ENCODE data around the gene PDE4A.

PDE4A gene

DNA sequence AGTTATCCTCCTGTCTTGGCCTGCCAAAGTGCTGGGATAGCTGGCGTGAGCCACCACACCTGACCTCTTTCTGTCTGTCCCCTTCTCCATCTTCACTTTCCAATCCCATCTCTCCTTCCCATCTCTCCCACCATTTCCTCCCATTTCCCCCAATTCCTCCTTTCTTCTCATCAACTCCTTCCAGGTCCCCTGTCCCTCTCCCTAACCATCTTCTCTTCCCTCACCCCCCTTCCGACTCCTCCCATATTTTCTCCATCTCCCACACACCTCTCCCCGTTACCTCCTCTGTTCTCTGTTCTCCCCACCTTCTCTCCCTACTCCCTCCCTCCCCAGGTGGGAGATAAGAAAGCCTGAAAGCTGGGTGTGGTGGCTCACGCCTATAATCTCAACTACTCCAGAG lies 42.2 kb downstream of the PDE4A start:
- DNase-seq = no peak

DNA sequence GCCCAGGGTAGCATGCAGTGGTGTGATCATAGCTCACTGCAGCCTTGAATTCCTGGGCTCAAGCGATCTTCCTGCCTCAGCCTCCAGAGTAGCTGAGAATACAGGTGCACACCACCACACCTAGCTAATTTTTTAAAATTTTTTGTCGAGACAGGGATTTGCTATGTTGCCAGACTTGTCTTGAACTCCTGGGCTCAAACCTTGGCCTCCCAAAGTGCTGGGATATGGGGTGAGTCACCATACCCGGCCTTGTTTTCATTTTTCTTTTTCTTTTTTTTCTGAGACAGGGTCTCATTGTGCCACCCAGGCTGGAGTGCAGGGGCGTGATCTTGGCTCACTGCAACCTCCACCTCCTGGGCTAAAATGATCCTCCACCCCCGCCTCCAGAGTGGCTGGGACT lies 44.1 kb downstream of the PDE4A start:
- DNase-seq = no peak

DNA sequence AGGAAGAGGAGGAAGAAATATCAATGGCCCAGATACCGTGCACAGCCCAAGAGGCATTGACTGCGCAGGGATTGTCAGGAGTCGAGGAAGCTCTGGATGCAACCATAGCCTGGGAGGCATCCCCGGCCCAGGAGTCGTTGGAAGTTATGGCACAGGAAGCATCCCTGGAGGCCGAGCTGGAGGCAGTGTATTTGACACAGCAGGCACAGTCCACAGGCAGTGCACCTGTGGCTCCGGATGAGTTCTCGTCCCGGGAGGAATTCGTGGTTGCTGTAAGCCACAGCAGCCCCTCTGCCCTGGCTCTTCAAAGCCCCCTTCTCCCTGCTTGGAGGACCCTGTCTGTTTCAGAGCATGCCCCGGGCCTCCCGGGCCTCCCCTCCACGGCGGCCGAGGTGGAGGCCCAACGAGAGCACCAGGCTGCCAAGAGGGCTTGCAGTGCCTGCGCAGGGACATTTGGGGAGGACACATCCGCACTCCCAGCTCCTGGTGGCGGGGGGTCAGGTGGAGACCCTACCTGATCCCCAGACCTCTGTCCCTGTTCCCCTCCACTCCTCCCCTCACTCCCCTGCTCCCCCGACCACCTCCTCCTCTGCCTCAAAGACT lies 46.9 kb downstream of the PDE4A start:
- DNase-seq = no peak

DNA sequence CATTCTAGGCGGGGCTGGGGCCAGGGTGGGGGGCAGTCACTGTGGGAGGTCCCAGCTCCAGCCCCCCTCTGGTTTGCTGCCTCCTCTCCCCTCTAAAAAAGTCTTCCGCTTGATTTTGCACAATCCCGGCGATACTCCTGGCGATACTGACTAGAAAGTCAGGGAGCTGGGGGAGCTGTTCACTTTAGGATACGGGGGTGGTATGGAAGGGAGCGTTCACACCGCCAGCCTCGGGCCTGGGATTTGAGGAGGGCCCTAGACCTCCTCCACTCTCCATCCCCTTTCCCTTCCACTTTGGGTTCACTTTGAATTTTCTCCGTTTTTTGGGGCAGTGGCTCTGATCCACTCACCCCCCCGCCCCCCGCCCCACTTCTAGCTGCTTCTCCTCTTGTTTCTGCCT lies 47.8 kb downstream of the PDE4A start:
- DNase-seq = no peak

DNA sequence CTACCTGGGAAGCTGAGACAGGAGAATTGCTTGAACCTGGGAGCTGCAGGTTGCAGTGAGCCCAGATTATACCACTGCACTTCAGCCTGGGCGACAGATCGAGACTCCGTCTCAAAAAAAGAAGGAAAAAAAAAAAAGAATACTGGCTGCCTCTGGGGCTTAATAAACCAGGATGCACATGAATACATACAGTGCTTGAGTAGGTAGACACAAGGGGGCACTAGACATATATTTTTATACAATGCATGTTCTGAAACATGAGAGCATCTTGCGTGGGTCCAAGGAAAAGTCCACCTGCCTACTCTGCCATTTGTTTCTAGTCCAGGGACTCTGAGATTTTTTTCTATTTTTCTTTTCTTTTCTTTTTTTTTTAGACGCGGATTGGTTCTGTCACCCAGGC lies 51.6 kb downstream of the PDE4A start:
- DNase-seq = peak in 2 of 4 experiments; percentile 43 to 56

DNA sequence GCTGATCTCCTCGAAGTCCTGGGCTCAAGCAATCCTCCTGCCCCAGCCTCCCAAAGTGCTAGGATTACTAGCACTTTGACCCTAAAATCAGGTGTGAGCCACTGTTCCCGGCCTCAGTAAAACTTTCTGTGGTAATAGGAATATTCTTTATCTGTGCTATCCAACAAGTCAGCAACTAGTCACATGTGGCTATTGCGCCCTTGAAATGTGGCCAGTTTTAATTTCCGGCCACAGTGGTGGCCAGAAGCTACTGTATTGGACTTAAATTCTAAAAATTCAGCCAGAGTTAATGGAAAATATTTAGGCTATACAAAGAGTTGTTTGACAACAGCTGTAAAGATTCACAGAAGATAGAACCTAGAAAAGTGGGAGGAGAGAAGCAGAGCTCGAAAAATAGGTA lies 52.9 kb downstream of the PDE4A start:
- no peak for DNase-seq

DNA sequence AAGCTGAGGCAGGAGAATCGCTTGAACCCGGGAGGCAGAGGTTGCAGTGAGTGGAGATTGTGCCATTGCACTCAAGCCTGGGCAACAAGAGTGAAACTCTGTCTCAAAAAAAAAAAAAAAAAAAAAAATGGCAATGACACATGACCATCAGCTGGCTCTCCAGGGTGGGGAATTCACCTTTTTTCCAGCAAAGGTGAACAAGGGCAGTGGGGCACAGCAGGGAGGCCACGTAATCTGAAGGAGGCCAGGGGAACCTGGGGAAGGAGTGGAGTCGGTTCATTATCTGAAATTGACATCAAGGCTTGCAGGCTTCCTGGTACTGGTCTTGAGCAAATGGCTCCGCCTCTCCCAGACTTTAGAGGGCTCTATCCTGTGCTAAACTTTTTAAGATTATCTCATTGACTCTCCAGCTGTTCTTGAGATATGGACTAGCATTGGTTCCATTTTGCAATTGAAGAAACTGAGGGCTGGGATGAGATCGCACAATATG lies 54.7 kb downstream of the PDE4A start:
- DNase-seq = no peak

DNA sequence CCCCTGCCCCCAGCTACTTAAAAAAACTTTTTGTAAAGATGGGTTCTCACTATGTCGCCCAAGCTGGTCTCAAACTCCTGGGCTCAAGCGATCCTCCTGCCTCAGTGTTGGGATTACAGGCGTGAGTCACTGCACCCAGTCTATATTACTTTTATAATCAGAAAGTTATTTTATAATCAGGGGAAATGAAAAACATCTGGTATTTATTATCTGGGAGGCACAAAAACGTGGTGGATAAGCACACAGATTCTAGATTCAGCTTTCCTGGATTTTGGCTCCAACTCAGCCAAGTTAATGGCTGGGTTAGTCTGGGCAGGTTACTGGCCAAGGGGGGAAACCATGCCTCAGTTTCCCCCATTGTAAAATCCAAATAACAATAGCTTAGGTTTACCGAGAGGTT lies 58.1 kb downstream of the PDE4A start:
- DNase-seq = no peak

DNA sequence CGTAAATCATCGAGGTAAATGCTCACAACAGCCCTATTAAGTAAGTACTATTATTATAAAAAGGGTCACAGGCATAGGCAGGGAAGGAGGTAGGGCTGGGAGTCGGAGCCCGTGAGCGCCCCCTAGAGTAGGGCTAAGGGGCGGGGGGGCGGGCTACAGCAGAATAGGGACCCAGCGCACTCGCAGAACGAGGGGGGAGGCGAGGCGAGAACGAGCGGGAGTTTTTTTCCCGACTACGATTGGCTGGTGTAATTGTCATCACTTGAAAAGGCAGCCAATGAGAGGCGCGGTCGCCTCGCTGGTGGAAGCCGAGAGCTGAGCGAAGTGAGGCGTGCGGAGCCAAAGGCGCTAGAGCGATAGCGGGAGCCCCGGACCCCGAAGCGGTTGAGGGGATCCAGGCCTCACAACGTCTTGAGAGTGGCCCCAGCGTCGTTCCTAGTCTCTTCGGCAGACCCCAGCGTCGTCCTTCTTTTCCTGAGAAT lies 58.6 kb downstream of the PDE4A start:
- peak; percentile 84 to 90 (median 88) for DNase-seq

DNA sequence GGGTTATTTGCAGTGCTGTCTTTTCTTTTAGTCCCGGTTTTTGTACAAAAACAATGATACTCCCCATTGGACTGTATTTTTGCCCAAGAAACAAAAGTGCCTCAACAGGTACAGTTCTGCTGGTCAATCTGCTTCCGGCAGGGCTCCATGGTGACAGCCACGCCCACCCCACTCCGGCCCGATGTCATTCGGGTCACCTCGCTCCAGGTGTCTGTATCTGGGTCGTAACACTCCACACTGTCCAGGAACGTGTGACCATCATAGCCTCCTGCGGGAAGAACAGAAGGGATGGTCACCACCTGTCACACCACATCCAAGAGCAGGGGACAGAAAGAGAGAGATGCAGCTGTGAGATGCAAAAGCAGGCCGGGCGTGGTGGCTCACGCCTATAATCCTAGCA lies 66.2 kb downstream of the PDE4A start:
- no peak for DNase-seq

DNA sequence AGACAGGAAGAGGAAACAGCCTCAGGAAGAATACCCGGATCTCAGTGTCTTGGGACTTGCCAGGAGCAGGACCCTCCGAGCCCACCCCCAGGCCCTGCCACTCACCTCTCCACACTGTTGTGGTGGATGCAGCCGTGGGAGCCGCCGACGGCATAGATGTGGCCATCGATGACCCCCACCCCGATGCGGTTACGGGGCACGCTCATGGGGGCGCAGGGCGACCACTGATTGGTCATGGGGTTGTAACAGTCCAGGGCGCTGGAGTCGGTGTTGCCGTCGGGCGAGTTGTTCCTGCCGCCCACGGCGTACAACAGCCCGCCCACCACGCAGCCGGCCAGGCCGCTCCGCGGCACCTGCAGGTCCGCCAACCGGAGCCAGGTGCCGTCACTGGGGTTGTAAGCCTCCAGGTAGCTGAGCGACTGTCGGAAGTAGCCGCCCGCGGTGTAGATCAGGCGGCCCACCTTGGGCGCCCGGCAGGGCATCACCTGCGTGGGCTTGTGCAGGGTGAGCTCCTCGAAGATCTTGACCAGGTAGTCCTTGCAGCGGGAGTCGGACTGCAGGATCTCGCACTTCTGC lies 71.2 kb downstream of the PDE4A start:
- DNase-seq = no peak

DNA sequence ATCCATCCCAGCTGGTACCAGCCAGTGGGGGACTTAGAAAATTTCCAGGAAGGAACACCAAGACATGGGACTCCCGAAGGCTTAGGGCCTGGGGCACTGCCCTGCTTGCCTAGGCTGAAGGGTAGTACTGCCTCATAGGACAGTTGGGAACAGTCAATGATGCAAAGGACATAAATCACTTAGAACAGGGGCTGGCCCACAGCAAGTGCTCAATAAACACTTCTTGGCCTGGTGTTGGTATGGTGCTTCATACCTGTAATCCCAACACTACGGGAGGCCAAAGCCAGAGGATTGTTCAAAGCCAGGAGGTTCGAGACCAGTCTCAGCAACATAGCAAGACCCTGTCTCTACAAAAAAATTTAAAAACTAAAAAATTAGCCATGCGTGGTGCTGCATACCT lies 77.0 kb downstream of the PDE4A start:
- DNase-seq = no peak

DNA sequence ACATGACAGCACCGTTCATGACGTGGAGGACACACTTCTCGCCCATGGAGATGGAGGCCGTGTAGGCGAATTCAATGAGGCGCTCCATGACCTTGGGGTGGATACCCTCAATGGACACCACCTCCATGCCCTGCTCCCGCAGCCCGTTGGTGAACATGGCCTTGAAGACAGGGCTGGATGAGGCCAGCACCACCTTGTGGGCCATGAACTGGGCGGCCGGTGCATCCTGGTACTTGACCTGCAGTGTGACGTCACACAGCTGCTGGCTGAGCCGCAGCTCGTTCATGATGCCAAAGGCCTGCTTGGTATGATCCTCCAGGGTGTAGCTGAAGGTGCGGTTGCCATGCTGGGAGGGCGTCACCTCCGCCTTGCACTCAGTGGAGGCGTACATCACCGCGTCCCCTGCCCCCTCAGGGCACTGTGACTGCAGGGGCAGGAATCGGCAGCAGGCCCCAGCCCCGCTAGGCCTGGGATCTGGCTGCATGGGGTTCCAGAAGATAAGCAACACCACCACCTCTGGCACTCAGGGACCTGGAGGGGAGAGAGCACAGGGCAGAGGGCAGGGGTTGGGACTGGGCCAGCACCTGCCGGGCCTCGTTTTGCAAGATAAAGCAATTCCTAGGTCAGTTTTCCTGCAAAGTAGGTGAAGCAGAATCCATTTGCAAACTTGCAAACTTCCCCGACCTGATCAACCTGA lies 79.4 kb downstream of the PDE4A start:
- DNase-seq = no peak

DNA sequence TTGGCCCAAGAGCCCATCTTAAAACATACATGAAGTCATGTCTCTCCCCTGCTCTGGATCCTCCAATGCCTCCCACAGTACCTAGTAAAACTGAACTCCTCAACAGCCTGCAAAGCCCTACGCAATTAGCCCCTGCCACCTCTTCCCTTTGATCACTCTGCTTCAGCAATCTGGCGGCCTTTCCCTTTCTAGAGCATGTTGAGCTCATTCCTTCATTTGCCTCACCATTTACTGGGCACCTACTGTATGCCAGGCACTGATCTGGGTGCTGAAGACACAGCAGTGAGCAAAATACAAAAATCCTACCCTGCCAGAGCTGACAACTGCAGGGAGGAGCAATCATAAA lies 79.9 kb downstream of the PDE4A start:
- no peak for DNase-seq

DNA sequence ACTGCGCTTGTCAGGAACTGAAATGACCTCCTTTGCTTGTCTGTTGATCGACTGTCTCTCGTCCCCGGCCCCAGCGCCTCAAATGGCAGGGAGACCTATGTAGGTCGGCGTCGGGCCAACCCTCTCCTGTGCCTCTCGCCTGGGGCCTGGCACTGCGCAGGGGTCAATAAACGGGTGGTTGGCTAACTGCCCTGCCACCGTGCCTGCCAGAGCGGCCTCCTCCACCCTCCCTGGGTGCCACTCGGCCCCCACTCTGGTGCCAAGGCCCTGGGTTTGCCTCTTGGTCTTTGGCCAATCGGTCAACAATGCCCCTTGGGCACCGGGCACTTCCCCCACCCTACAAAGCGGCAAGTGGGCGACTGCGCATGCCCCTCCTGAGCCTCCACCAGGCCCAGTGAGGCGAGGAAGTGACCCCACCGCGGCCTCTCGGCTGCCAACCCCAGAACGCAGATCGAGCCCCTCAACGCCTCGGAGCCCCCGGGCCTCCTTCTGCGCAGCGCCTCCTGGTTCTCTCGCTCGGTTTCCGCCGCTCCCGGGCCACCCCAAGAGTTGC lies 81.7 kb downstream of the PDE4A start:
- peak; percentile 74 to 87 (median 78) for DNase-seq

DNA sequence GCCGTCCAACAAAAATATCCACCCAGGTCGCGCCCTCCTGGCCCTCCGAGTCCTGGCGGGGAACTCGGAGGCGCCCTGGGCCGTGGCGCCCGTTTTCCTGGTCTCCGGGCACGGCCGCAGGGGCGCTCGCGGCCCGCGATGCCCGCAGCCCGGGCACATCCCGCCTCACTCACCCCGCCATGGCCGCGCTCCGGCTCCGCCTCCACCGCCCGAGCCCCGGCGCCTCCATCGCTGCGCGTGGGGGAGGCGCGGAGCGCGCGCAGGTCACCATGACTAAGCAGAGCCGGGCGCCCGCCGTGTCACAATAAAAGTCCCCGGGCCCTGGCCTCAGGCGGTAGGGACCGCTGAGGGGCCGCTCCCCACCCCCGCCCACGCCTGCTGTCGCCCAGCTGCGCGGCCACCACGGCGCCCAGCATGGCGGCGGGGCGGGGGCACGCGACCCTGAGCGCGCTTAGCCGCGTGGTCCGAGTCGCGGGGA lies 82.2 kb downstream of the PDE4A start:
- DNase-seq = peak; percentile 95 to 98 (median 96)

DNA sequence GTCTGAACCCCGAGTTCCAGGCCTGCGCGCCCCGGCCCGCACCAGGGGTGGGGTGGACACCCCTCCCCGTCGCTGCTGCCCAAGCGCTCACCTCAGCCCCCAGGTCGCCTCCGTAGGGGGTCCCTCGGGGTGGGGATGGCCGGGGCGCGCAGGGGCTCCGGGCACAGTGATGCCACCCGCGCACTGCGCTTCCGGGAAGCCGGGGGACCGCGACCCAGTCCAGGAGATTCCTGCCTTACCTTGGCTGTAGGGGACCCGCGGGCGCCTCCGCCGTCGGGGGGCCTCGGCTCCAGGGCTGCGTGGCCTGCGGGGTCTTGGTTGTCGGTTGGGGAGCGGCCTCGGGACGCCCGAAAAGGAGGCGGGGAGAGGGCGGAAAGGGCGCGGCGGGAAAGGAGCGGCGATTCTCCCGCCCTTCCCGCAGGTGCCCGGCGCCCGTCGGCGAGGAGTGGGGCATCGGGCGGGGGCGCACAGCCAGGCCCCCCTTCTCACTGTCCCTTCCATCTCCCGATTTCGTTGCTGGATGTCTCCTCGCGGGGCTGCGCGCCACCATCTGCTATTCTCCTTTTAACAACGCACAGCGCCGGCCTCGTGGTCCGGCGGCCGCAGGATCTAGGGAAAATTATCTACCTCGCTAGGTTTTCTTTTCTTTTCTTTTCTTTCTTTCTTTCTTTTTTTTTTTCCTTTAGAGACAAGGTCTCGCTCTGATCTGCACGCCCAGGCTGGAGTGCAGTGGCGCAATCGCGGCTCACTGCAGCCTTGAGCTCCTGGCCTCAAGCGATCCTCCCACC lies 82.9 kb downstream of the PDE4A start, which contains the start of gene KEAP1:
Gene KEAP1 (minus strand): TSS at position 355 of the 788 bp plus-strand sequence. CDS start 3,323 bp downstream, outside the sequence.
- peak; percentile 28 to 63 (median 42) for DNase-seq

DNA sequence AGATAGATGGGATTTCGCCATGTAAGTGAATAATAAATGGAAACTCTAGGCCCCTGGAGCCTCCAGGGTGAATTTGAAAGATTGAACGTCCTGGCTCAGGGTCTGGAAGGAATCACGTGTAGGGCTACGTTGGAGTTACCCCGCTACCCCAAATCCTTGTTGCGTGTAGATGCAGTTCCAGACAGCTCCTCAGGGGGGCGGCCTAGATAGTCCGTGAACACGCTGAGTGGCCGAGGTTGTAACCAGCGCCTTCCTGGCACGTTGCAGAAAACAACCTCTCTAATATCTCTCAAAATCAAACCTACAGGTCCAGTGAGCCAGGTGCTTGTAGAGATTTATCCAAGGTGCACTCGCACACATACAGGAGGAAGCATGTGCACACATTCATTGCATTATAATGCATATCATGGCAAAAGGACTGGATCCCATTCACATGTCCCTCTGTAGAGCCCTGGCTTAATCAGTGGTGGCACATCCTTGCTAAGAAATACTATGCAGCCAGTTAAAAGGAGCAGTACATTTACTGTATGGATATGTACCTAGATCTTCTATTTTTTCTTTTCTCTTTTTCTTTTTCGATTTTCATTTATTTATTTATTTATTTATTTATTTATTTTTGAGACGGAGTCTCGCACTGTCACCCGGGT lies 85.4 kb downstream of the PDE4A start:
- DNase-seq = peak; percentile 82 to 91 (median 86)

DNA sequence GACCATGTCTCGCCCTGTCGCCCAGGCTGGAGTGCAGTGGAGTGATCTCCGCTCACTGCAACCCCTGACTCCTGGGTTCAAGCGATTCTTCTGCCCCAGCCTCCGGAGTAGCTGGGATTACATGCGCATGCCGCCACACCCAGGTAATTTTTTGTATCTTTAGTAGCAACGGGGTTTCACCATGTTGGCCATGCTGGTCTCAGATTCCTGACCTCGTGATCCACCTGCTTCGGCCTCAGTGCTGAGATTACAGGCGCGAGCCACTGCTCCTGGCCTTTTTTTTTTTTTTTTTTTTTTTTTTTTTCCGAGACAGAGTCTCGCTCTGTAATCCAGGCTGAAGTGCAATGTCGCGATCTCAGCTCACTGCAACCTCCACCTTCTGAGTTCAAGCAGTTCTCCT lies 87.7 kb downstream of the PDE4A start:
- no peak for DNase-seq

DNA sequence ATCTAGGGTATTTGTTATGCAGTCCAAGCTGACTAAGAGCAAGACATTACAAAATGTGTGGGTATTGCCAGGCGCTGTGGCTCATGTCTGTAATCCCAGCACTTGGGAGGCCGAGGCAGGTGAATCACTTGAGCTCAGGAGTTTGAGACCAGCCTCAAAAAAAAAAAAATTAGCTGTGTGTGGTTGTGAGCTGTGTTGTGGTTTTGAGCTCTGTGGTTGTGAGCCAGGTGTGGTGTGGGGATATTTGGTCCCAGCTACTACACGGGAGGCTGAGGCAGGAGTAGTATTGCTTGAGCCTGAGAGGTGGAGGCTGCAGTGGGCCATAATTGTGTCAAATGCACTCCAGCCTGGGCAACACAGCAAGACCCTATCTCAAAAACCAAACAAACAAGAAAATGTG lies 88.4 kb downstream of the PDE4A start:
- no peak for DNase-seq

DNA sequence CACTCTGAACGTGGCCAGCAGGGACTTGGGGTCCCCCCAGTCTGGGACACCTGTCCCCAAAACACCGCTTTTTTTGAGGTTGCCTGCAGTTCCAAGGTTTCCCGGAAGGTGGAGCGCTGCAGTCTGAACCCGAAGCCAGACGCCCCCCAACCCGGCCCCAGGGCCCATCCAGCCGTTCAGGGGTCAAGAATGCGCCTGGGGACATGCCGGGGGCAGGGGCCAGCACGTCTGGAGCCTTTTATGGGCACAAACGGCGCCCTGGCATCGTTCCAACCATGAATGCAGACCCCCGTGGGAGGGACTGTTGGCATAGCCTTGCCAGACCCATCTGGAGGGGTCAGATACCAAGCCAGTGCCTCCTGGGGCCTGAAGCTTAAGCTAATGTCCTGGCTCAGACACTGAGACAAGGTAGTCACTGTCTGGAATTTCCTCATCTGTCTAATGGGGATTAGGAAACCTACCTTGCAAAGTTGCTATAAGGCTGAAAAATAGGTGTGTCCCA lies 90.0 kb downstream of the PDE4A start:
- peak; percentile 16 to 49 (median 35) for DNase-seq

DNA sequence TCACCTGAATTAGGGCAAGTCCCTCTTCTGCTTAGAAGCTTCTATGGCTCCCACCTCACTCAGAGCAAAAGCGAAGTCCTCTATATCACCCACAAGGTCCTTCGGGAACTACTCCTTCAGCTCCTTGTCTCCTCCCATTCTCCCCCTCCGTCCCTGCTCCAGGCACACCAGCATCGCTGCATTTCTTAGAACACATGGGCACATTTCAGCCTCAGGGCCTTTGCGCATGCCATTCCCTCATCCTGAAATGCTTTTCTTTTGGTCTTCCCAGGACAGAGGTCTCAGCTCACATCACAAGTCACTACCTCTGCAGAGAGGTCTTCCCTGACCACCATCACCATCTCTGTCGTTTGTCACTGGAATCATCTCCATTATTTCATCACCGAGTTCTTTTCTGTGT lies 92.9 kb downstream of the PDE4A start:
- no peak for DNase-seq
